ENCODE results near the gene ANXA3.

DNA sequence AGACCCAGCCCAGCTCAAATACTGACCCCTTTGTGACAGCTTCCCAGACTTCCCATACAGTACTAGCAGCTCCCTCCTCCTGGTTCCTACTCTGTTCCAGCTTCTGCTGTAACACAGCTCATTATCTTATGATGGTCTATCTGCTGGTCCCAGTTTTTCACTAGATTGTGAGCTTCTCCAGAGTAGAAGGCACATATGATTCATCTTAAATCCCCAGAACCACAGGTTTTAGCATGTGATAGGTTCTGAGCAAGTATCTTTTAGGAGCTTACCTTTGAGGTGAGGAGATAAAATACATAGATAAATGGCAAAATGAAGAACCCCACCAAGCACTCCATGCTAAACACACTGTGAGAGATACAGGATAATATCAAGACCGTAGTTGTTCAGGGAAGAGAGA lies 27.6 kb upstream of the ANXA3 start:
- TF ChIP-seq, protein P1, sequence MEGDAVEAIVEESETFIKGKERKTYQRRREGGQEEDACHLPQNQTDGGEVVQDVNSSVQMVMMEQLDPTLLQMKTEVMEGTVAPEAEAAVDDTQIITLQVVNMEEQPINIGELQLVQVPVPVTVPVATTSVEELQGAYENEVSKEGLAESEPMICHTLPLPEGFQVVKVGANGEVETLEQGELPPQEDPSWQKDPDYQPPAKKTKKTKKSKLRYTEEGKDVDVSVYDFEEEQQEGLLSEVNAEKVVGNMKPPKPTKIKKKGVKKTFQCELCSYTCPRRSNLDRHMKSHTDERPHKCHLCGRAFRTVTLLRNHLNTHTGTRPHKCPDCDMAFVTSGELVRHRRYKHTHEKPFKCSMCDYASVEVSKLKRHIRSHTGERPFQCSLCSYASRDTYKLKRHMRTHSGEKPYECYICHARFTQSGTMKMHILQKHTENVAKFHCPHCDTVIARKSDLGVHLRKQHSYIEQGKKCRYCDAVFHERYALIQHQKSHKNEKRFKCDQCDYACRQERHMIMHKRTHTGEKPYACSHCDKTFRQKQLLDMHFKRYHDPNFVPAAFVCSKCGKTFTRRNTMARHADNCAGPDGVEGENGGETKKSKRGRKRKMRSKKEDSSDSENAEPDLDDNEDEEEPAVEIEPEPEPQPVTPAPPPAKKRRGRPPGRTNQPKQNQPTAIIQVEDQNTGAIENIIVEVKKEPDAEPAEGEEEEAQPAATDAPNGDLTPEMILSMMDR (IDR thresholded peaks at IDR 0.05; ENCODE audit: insufficient read depth, low read depth, low read length): no peak
- TF ChIP-seq EZH2 (IDR thresholded peaks at IDR 0.05; ENCODE audit: insufficient read depth, low read length): no peak
